Stimulated activated naive B cell treated with anti-CD40 and anti-IgM and Interleukin-4, amounts not matched to agents 10 μg/mL and 1 μg/mL and 100 μg/mL, for 72 hours (primary cell): Measurements from ENCODE around the gene ASB15.

ENCODE experiments used
- ATAC-seq, 2 donors: fragments of 150-1000 bp; cut with Tn5 transposase; replicated peaks; 2 replicates each; pipeline ENCODE4 v1.10.0; 2021; ENCODE audit warnings: moderate library complexity in 1 of 2
- DNase-seq: peaks from one replicate; pipeline ENCODE4 v3.0.0; 2021
- H3K27ac Mint-ChIP-seq: one replicate; pipeline ENCODE4 v1.8.0; 2022; ENCODE audit warnings: mild to moderate bottlenecking, mixed read lengths
- H3K27me3 Mint-ChIP-seq, 2 donors: one replicate each; pipeline ENCODE4 v1.8.0; 2022; ENCODE audit warnings: mixed read lengths in 2 of 2
- H3K36me3 Mint-ChIP-seq, 2 donors: one replicate each; pipeline ENCODE4 v1.8.0; 2022; ENCODE audit warnings: mixed read lengths in 2 of 2, mild to moderate bottlenecking in 1 of 2
- H3K4me1 Mint-ChIP-seq, 2 donors: one replicate each; pipeline ENCODE4 v1.8.0; 2022; ENCODE audit warnings: mixed read lengths in 2 of 2, mild to moderate bottlenecking in 1 of 2
- H3K4me3 Mint-ChIP-seq, 2 donors: one replicate each; pipeline ENCODE4 v1.8.0; 2022; ENCODE audit warnings: mild to moderate bottlenecking in 2 of 2, mixed read lengths in 2 of 2, moderate library complexity in 1 of 2
- H3K9me3 Mint-ChIP-seq, 2 donors: one replicate each; pipeline ENCODE4 v1.8.0; 2022; ENCODE audit warnings: mixed read lengths in 2 of 2, mild to moderate bottlenecking in 1 of 2

The ASB15 gene

DNA sequence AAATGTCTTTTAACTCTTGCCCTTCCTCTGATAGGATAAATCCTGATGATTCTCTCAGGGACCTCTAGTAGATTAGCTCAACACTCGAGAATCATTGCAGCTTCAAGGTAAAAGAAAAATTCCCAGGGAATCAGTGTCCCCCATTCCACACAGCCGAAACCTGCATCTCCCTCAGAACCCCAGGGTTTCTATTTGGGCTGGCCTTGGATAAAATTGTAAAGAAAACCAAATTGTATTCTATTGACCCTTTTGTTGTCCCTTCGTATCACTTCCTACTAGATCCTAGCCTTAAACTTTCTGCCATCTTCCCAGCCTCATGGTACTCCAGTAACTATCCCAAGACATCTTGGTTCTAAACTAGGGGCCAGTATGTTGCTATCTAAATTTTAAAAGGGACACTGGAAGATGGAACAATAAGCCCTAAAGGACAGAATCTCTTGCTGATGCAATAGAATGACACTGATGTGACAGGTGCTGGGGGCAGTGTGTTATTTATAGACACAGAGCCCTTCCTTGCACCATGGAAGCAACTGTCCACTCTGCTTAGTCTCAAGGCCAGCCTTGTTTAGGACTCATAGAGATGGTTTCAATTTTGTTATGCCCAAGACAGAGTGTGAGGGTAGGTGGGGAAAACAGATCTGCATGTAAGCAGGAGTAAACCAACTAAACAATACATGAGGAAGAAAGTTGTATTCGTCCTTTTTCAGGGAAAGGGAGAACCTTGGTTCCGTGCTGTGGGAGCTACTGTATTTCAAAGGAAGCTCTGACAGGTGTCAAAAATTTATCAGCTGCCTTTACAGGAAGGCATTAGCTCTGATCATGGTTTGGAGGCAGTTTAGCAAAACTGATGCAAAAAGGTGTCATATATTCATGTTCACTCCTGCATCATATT is 7.6 kb downstream of the ASB15 start:
- Mint-ChIP-seq H3K9me3 (no peaks in the 10 kb centered on the region), H3K4me1 (no peaks in the 10 kb centered on the region), H3K36me3 (no peaks in the 10 kb centered on the region), H3K4me3 (no peak overlapping the region), H3K27me3 (peaks cover 21 to 26% of the 10 kb centered on the region in 2 donors), H3K27ac (no peak overlapping the region)
- ATAC-seq (no peak), DNase-seq (no peak)

DNA sequence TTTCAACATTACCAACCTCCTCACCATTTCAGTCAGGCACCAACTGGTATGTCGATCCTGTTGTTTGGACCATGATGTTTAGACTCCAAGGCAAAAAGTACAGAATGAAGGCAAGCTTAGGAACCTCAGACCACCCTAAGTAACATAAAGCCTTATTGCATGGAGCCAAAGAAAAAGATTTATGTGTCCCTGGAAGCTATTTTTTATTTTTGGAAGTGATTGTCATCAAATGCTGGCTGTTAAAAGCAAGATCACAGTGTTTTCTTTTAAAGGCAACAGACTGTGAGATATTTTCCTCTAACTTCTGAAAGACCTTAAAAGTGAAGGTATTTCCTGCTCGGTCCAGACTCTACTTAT is 8.2 kb downstream of the ASB15 start:
- Mint-ChIP-seq H3K36me3 (no peaks in the 10 kb centered on the region), H3K9me3 (no peaks in the 10 kb centered on the region), H3K4me3 (no peak overlapping the region), H3K4me1 (no peaks in the 10 kb centered on the region), H3K27ac (no peak overlapping the region), H3K27me3 (peaks cover 21 to 26% of the 10 kb centered on the region in 2 donors)
- DNase-seq (no peak), ATAC-seq (no peak)

DNA sequence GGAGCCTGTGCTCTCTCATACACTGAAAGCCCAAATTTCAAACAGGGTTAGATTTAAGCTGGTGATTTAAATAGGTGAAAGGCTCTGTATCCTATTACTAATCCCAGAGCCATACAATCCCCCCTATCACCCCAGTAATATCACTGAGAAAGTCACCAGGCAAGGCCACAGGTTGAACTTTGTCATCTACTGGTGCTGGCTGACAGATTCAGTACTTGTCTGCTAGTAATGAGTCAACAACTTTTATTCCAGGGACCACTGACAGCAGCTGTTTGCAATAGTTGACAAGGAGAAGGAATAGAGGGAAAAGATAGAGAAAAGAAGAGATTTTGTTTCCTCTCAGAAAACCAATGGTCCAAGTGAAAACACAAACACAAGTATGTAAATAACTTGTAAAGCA is 10.4 kb downstream of the ASB15 start:
- Mint-ChIP-seq H3K9me3 (no peaks in the 10 kb centered on the region), H3K27me3 (peaks cover 18 to 21% of the 10 kb centered on the region in 2 donors), H3K27ac (no peak overlapping the region), H3K4me1 (no peaks in the 10 kb centered on the region), H3K36me3 (no peaks in the 10 kb centered on the region), H3K4me3 (no peak overlapping the region)
- ATAC-seq (no peak), DNase-seq (no peak)

DNA sequence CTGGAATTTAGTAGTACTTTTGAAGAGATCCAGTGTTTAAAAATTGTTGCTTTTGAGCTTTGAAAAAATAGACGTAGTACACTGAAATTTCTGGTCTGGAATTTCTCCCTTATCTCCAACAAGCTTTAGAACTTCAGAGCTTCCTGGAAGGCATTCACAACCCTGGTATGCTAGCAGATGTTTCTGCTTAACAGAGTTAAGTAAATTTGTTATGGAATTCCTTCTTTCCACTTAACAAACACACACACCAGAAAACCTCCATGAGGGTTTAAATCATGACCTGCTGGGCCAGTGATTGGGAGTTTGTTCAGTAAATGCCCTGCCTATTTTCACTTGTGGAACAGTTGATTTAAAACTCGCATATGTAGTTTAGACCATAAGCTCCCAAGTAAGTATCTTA is 13.7 kb downstream of the ASB15 start:
- Mint-ChIP-seq H3K9me3 (no peaks in the 10 kb centered on the region), H3K27ac (no peak overlapping the region), H3K36me3 (no peaks in the 10 kb centered on the region), H3K4me3 (no peak overlapping the region), H3K4me1 (no peaks in the 10 kb centered on the region), H3K27me3 (peaks cover 27 to 31% of the 10 kb centered on the region in 2 donors)
- ATAC-seq (no peak), DNase-seq (no peak)

DNA sequence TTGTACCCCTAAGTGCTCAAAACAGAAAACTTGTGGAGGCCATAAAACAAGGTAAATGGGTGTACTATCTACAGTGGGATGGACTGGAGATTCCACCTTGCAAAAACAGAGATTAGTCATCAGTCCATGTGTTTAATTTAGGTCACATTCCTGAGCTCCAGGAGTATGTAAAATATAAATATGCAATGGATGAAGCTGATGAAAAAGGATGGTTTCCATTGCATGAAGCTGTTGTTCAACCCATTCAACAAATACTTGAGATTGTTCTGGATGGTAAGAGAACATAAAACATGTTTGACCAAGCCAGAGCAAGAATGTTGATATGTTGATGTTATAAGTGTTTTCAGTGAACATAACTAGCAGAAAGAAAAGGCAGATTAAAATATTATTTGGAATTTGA is 14.6 kb downstream of the ASB15 start:
- H3K4me3 Mint-ChIP-seq: no peak overlapping the region
- no peak overlapping the region for H3K27ac Mint-ChIP-seq
- H3K36me3 Mint-ChIP-seq: no peaks in the 10 kb centered on the region
- peaks cover 27 to 31% of the 10 kb centered on the region in 2 donors for H3K27me3 Mint-ChIP-seq
- no peaks in the 10 kb centered on the region for H3K4me1 Mint-ChIP-seq
- DNase-seq (no peak), ATAC-seq (no peak)
- no peaks in the 10 kb centered on the region for H3K9me3 Mint-ChIP-seq

DNA sequence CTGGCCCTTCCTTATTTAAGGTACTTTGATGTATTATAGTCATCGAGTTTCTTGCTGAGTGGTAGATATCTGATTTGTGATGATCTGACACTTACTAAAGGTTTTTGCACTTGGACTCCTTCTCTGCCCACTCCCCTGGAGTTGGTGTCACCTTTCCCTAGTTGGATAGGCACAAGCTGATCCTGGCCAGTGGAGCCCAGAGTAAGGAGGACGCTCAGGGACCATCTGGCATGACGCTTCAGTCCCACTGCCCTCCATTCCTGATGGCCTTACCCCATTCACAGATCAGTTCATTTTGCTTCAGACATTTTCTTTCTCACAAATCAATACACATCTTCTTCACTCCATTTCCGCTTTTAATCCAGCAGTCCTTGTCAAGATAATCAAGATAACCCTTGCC is 20.1 kb downstream of the ASB15 start:
- Mint-ChIP-seq H3K4me3 (no peak overlapping the region), H3K9me3 (no peaks in the 10 kb centered on the region), H3K36me3 (no peaks in the 10 kb centered on the region), H3K27me3 (peaks cover 16 to 28% of the 10 kb centered on the region in 2 donors), H3K27ac (no peak overlapping the region), H3K4me1 (no peaks in the 10 kb centered on the region)
- DNase-seq (no peak), ATAC-seq (no peak)

DNA sequence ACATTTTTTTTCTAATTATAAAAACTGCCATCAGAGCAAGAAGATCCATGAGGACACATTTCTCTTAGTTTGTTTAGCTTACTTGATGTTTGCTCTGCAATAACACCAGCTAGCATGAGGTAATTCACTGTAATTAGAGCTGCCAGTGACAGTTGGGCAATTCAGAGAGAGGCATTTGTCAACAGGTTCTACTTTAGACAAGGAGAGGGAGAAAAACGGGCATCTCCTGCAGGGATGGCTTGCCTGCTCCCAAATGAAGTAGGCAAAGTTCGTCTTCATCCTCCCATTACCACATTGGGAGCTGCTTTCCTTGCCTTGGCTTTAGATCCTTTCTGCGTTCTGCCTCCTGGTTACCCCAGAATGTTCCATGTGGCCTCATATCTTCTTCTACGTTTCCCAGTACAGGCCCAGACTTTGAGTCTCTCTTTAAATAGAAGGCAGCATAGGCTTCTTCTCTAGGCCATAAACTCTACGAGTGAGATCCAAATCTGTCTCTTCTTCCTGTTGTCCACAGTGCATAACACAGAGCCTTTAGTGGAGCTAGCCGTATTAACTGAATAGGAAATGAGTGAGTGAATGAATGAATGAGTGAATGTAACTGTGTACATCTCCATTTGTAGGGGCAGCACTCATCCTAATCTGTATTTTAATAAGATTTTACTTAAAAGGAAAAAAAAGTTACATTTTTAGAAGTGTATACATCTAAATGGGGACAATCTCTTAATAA is 21.2 kb downstream of the ASB15 start:
- Mint-ChIP-seq H3K27ac (no peak overlapping the region), H3K9me3 (no peaks in the 10 kb centered on the region), H3K27me3 (peaks cover 15 to 25% of the 10 kb centered on the region in 2 donors), H3K36me3 (no peaks in the 10 kb centered on the region), H3K4me3 (no peak overlapping the region), H3K4me1 (no peaks in the 10 kb centered on the region)
- DNase-seq (no peak), ATAC-seq (no peak)

DNA sequence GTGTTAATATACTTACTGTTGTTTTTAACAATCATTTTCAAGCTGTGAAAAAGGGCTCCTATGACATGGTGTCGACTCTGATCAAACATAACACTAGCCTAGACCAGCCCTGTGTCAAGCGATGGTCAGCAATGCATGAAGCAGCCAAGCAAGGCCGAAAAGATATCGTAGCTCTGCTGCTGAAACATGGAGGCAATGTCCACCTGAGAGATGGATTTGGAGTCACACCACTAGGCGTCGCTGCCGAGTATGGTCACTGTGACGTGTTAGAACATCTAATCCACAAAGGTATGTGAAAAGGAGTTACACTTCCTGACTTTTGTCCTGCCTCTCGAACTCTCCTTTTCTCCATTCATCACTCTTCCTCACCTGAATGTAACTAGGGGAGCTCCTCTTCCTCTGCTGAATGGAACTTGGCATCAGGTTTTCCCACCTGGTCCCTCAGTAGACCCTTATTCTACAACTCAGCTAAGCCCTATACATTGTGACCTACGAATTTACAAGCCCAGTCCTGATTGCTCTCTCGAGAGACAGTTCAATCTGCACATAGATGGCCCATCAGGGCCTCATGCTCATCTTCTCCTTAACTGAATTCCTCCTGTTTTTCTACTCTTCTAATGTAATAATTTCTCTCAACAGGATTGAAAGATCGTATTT is 23.0 kb downstream of the ASB15 start:
- DNase-seq: peak; percentile 9
- Mint-ChIP-seq H3K9me3 (no peaks in the 10 kb centered on the region), H3K27ac (no peak overlapping the region), H3K36me3 (no peaks in the 10 kb centered on the region), H3K4me3 (no peak overlapping the region), H3K4me1 (no peaks in the 10 kb centered on the region), H3K27me3 (peaks cover 6 to 19% of the 10 kb centered on the region in 2 donors)
- peak; percentile 51 to 60 for ATAC-seq

DNA sequence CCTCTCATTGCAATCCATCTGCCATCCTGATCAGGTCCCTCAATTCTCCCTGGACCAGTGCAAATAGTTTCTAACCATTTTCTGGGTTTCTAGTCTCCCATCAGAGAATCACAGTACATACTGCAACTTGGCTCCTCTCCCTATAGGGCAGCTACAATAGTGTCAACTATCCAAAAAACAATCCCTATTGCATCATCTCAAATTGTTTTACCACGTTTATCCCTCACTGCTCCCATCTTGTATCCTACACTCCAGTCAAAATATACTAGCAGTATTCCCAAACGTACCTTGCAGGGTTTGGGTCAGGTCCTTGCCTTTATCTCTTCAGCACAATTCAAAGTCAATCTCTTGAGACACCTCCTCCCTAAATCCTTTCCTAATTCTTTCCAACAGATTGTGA is 23.6 kb downstream of the ASB15 start:
- peaks cover 0 to 16% of the 10 kb centered on the region in 2 donors for H3K27me3 Mint-ChIP-seq
- H3K27ac Mint-ChIP-seq: no peak overlapping the region
- ATAC-seq (no peak), DNase-seq (no peak)
- no peaks in the 10 kb centered on the region for H3K36me3 Mint-ChIP-seq
- no peaks in the 10 kb centered on the region for H3K9me3 Mint-ChIP-seq
- H3K4me1 Mint-ChIP-seq: no peaks in the 10 kb centered on the region
- H3K4me3 Mint-ChIP-seq: no peak overlapping the region

DNA sequence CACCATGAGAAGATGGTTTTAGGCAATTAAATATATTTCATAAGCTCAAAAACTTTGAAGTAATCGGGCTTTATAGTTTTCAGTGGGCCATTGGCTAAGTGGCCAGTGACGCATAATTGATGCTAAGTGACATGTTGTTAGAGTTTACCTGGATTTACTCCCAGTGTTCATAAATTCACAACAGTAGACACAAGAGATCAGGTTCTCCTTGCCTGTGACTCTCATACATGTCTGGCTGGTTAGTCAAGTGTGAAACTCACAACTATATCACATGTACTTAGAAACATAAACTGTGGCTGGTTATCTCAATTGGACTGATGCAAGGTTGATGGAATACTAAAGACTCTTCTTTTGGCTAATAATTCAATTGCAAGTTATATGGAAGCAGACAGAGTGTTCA is 26.2 kb downstream of the ASB15 start:
- Mint-ChIP-seq H3K9me3 (no peaks in the 10 kb centered on the region), H3K36me3 (no peaks in the 10 kb centered on the region), H3K27me3 (peaks cover 0 to 16% of the 10 kb centered on the region in 2 donors), H3K27ac (no peak overlapping the region), H3K4me3 (no peak overlapping the region), H3K4me1 (no peaks in the 10 kb centered on the region)
- no peak for ATAC-seq
- no peak for DNase-seq

DNA sequence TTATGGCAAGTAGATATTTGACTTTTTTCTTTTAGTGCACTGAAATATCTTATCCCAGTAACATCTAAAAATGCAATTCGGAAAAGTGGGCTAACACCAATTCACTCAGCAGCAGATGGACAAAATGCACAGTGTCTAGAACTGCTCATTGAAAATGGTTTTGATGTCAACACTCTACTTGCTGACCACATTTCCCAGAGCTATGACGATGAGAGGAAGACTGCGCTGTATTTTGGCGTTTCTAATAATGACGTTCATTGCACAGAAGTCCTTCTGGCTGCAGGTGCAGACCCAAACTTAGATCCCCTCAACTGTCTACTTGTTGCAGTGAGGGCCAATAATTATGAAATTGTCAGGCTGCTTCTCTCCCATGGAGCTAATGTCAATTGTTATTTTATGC is 27.2 kb downstream of the ASB15 start:
- H3K4me3 Mint-ChIP-seq: no peak overlapping the region
- no peaks in the 10 kb centered on the region for H3K36me3 Mint-ChIP-seq
- no peaks in the 10 kb centered on the region for H3K9me3 Mint-ChIP-seq
- DNase-seq (no peak), ATAC-seq (no peak)
- no peak overlapping the region for H3K27ac Mint-ChIP-seq
- H3K4me1 Mint-ChIP-seq: no peaks in the 10 kb centered on the region
- peaks cover 0 to 16% of the 10 kb centered on the region in 2 donors for H3K27me3 Mint-ChIP-seq

DNA sequence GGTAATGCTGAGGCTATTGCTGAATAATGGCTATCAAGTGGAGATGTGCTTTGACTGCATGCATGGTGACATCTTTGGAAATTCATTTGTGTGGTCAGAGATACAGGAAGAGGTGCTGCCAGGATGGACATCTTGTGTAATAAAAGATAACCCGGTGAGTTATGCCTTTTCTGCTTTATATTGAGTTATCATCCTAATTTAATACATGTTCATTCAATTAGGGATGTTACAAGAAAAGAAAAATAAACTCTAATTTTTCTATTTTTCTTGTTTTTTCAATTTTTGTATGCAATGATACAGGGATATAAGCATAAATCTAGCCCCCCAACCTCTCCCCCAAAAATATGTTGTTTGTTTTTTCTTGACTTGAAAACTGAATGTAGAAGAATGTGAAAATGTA is 27.7 kb downstream of the ASB15 start:
- no peaks in the 10 kb centered on the region for H3K4me1 Mint-ChIP-seq
- DNase-seq (no peak), ATAC-seq (no peak)
- H3K36me3 Mint-ChIP-seq: no peaks in the 10 kb centered on the region
- peaks cover 0 to 16% of the 10 kb centered on the region in 2 donors for H3K27me3 Mint-ChIP-seq
- no peaks in the 10 kb centered on the region for H3K9me3 Mint-ChIP-seq
- no peak overlapping the region for H3K4me3 Mint-ChIP-seq
- no peak overlapping the region for H3K27ac Mint-ChIP-seq

DNA sequence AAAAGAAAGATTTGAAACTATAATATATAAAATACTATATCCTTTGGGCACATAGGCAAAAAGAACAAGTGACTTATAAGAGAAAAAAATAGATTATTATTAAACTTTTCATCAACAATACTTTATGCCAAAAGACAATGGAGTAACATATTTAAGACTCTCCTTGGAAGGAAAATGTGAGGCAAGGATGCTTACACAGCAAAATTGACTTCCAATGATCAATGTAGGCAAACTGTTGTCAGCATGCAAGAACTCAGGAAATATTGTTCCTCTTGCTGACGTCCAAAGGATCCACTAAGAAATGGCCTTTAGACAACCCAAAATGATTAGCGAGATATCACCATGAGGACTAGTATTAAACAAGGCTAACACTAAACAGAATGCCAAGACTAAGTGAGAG is 31.2 kb downstream of the ASB15 start:
- Mint-ChIP-seq H3K4me1 (no peaks in the 10 kb centered on the region), H3K9me3 (no peaks in the 10 kb centered on the region), H3K27me3 (peaks cover 5 to 13% of the 10 kb centered on the region in 2 donors), H3K27ac (no peak overlapping the region), H3K36me3 (no peaks in the 10 kb centered on the region), H3K4me3 (no peak overlapping the region)
- DNase-seq (no peak), ATAC-seq (no peak)

DNA sequence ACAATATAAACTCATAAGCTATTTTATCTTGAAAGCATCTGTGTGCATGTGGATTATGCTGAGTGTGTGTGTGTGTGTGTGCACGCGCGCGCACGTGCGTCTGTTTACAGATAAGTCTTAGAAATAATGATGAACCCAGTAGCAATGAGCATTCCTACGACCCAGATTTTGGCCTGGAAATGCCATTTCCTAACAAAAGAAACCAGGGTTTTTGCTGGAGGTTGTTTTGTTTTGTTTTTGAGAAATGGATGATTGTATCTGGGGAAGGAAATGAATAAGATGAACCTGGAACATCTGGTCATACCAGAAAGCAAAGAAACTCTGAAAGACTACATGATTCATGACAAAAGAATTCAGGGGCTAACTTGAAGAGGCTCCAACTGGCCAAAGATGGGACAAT is 31.9 kb downstream of the ASB15 start:
- Mint-ChIP-seq H3K9me3 (no peaks in the 10 kb centered on the region), H3K36me3 (no peaks in the 10 kb centered on the region), H3K27me3 (peaks cover 12 to 20% of the 10 kb centered on the region in 2 donors), H3K4me1 (no peaks in the 10 kb centered on the region), H3K27ac (no peak overlapping the region), H3K4me3 (no peak overlapping the region)
- DNase-seq (no peak), ATAC-seq (no peak)
